Measurements from ENCODE around the gene RCAN2. TPM values are rescaled to one million over a fixed set of nuclear protein-coding genes. Genes with fewer than 3 reads are reported as not detected.

RCAN2 gene
- total RNA-seq, 5 donors from 2014 or later (not counting 1 experiment from before 2014, with no cell fraction given), result 0.15 to 2.5 (median 1.4) TPM

GRCh38 chr6:46356543-46356942 lies 134.7 kb downstream of the RCAN2 start:
- 80% methylated on average over 3 of the region's 5 CpGs for WGBS (ENCODE audit: insufficient coverage)

GRCh38 chr6:46353528-46353927 lies 137.7 kb downstream of the RCAN2 start:
- Histone ChIP-seq H3K36me3 (ENCODE audit: control insufficient read depth in 2 of 2, extremely low read depth in 1 of 2, insufficient read depth in 1 of 2, low read length in 1 of 2) (no peaks in the 10 kb centered on the region), H3K4me1 (ENCODE audit: control insufficient read depth in 1 of 2, extremely low read depth in 1 of 2, insufficient read depth in 2 of 2, low read length in 2 of 2) (no peaks in the 10 kb centered on the region), H3K9me3 (no peaks in the 10 kb centered on the region), H3K4me3 (ENCODE audit: control insufficient read depth in 1 of 2, extremely low read depth in 1 of 2, low read length in 1 of 2) (no peak overlapping the region), H3K27me3 (replicated peaks in 1 of 2; ENCODE audit: control insufficient read depth in 2 of 2, extremely low read depth in 1 of 2, insufficient read depth in 2 of 2, low read length in 1 of 2) (no peaks in the 10 kb centered on the region), H3K27ac (ENCODE audit: low read length) (no peak overlapping the region)
- Mint-ChIP-seq H3K27me3 (peaks cover 7 to 19% of the 10 kb centered on the region in 2 donors), H3K27ac (no peak overlapping the region), H3K36me3 (no peaks in the 10 kb centered on the region), H3K9me3 (no peaks in the 10 kb centered on the region), H3K4me3 (no peak overlapping the region), H3K4me1 (peaks cover 0 to 5% (median 2%) of the 10 kb centered on the region in 3 donors)
- ChIA-PET POLR2A (no interaction called here), CTCF (no interaction called here)
- no CpG with 5 or more reads among the region's 3 CpGs for WGBS (ENCODE audit: insufficient coverage)
- ATAC-seq (replicated peaks in 1 of 4) (no peak), DNase-seq (no peak)

More at GRCh38 chr6:46356543-46356942, 134.7 kb downstream of the RCAN2 start:
- Mint-ChIP-seq H3K4me1 (peaks cover 0 to 5% (median 2%) of the 10 kb centered on the region in 3 donors), H3K4me3 (no peak overlapping the region), H3K27ac (no peak overlapping the region), H3K36me3 (no peaks in the 10 kb centered on the region), H3K9me3 (no peaks in the 10 kb centered on the region), H3K27me3 (peaks cover 3 to 13% of the 10 kb centered on the region in 2 donors)
- Histone ChIP-seq H3K4me1 (ENCODE audit: control insufficient read depth in 1 of 2, extremely low read depth in 1 of 2, insufficient read depth in 2 of 2, low read length in 2 of 2) (no peaks in the 10 kb centered on the region), H3K9me3 (no peaks in the 10 kb centered on the region), H3K27me3 (replicated peaks in 1 of 2; ENCODE audit: control insufficient read depth in 2 of 2, extremely low read depth in 1 of 2, insufficient read depth in 2 of 2, low read length in 1 of 2) (no peaks in the 10 kb centered on the region), H3K36me3 (ENCODE audit: control insufficient read depth in 2 of 2, extremely low read depth in 1 of 2, insufficient read depth in 1 of 2, low read length in 1 of 2) (no peaks in the 10 kb centered on the region), H3K27ac (ENCODE audit: low read length) (no peak overlapping the region), H3K4me3 (ENCODE audit: control insufficient read depth in 1 of 2, extremely low read depth in 1 of 2, low read length in 1 of 2) (no peak overlapping the region)
- ATAC-seq (replicated peaks in 1 of 4) (no peak), DNase-seq (no peak)
- ChIA-PET CTCF (no interaction called here), POLR2A (no interaction called here)

- no peaks in the 10 kb centered on the region for H3K36me3 ChIP-seq (ENCODE audit: control insufficient read depth in 2 of 2, extremely low read depth in 1 of 2, insufficient read depth in 1 of 2, low read length in 1 of 2)
- Mint-ChIP-seq H3K4me1 (peaks cover 0 to 5% (median 2%) of the 10 kb centered on the region in 3 donors), H3K36me3 (no peaks in the 10 kb centered on the region), H3K27me3 (peaks cover 11 to 27% of the 10 kb centered on the region in 2 donors), H3K9me3 (no peaks in the 10 kb centered on the region), H3K4me3 (no peak overlapping the region), H3K27ac (no peak overlapping the region)
- H3K27ac ChIP-seq (ENCODE audit: low read length), result no peak overlapping the region
- no peaks in the 10 kb centered on the region for H3K27me3 ChIP-seq (replicated peaks in 1 of 2; ENCODE audit: control insufficient read depth in 2 of 2, extremely low read depth in 1 of 2, insufficient read depth in 2 of 2, low read length in 1 of 2)
- ATAC-seq (replicated peaks in 1 of 4), result no peak
- H3K9me3 ChIP-seq, result no peaks in the 10 kb centered on the region
- no peak overlapping the region for H3K4me3 ChIP-seq (ENCODE audit: control insufficient read depth in 1 of 2, extremely low read depth in 1 of 2, low read length in 1 of 2)
- DNase-seq, result no peak
- ChIA-PET POLR2A (no interaction called here), CTCF (interaction anchor here in 1 of 2 donors (0.7 kb wide), 1 partner anchor 214 kb away, joined by 3 read pairs; no protein-coding TSS in a partner anchor)
- 94% methylated on average over 2 of the region's 2 CpGs for WGBS (ENCODE audit: insufficient coverage)
- H3K4me1 ChIP-seq (ENCODE audit: control insufficient read depth in 1 of 2, extremely low read depth in 1 of 2, insufficient read depth in 2 of 2, low read length in 2 of 2), result no peaks in the 10 kb centered on the region
These were observed 138.5 kb downstream of the RCAN2 start for GRCh38 chr6:46352541-46353268.

- ATAC-seq (replicated peaks in 1 of 4) (no peak), DNase-seq (no peak)
- Histone ChIP-seq H3K27me3 (replicated peaks in 1 of 2; ENCODE audit: control insufficient read depth in 2 of 2, extremely low read depth in 1 of 2, insufficient read depth in 2 of 2, low read length in 1 of 2) (no peaks in the 10 kb centered on the region), H3K4me3 (ENCODE audit: control insufficient read depth in 1 of 2, extremely low read depth in 1 of 2, low read length in 1 of 2) (no peak overlapping the region), H3K36me3 (ENCODE audit: control insufficient read depth in 2 of 2, extremely low read depth in 1 of 2, insufficient read depth in 1 of 2, low read length in 1 of 2) (no peaks in the 10 kb centered on the region), H3K9me3 (no peaks in the 10 kb centered on the region), H3K4me1 (ENCODE audit: control insufficient read depth in 1 of 2, extremely low read depth in 1 of 2, insufficient read depth in 2 of 2, low read length in 2 of 2) (no peaks in the 10 kb centered on the region), H3K27ac (ENCODE audit: low read length) (no peak overlapping the region)
- Mint-ChIP-seq H3K27me3 (peaks cover 11 to 27% of the 10 kb centered on the region in 2 donors), H3K4me3 (no peak overlapping the region), H3K9me3 (no peaks in the 10 kb centered on the region), H3K4me1 (no peaks in the 10 kb centered on the region), H3K27ac (no peak overlapping the region), H3K36me3 (no peaks in the 10 kb centered on the region)
- no CpG with 5 or more reads among the region's 1 CpG for WGBS (ENCODE audit: insufficient coverage)
- CTCF ChIA-PET, result no interaction called here
- POLR2A ChIA-PET, result no interaction called here
These were observed 140.5 kb downstream of the RCAN2 start for GRCh38 chr6:46350714-46351113.

- no peaks in the 10 kb centered on the region for H3K27me3 ChIP-seq (replicated peaks in 1 of 2; ENCODE audit: control insufficient read depth in 2 of 2, extremely low read depth in 1 of 2, insufficient read depth in 2 of 2, low read length in 1 of 2)
- ATAC-seq (replicated peaks in 1 of 4), result no peak
- ChIA-PET POLR2A (no interaction called here), CTCF (no interaction called here)
- Mint-ChIP-seq H3K27ac (no peak overlapping the region), H3K36me3 (no peaks in the 10 kb centered on the region), H3K9me3 (no peaks in the 10 kb centered on the region), H3K27me3 (peaks cover 19 to 32% of the 10 kb centered on the region in 2 donors), H3K4me1 (no peaks in the 10 kb centered on the region), H3K4me3 (no peak overlapping the region)
- H3K4me1 ChIP-seq (ENCODE audit: control insufficient read depth in 1 of 2, extremely low read depth in 1 of 2, insufficient read depth in 2 of 2, low read length in 2 of 2), result no peaks in the 10 kb centered on the region
- H3K27ac ChIP-seq (ENCODE audit: low read length), result no peak overlapping the region
- no peaks in the 10 kb centered on the region for H3K36me3 ChIP-seq (ENCODE audit: control insufficient read depth in 2 of 2, extremely low read depth in 1 of 2, insufficient read depth in 1 of 2, low read length in 1 of 2)
- no peak overlapping the region for H3K4me3 ChIP-seq (ENCODE audit: control insufficient read depth in 1 of 2, extremely low read depth in 1 of 2, low read length in 1 of 2)
- WGBS (ENCODE audit: insufficient coverage), result no CpG with 5 or more reads among the region's 3 CpGs
- no peak for DNase-seq
- H3K9me3 ChIP-seq, result no peaks in the 10 kb centered on the region
These were observed 143.6 kb downstream of the RCAN2 start for GRCh38 chr6:46347669-46348068.

GRCh38 chr6:46340246-46340645 lies 151.0 kb downstream of the RCAN2 start:
- Histone ChIP-seq H3K4me3 (ENCODE audit: control insufficient read depth in 1 of 2, extremely low read depth in 1 of 2, low read length in 1 of 2) (no peak overlapping the region), H3K27me3 (replicated peaks in 1 of 2; ENCODE audit: control insufficient read depth in 2 of 2, extremely low read depth in 1 of 2, insufficient read depth in 2 of 2, low read length in 1 of 2) (no peaks in the 10 kb centered on the region), H3K9me3 (no peaks in the 10 kb centered on the region), H3K4me1 (ENCODE audit: control insufficient read depth in 1 of 2, extremely low read depth in 1 of 2, insufficient read depth in 2 of 2, low read length in 2 of 2) (no peaks in the 10 kb centered on the region), H3K27ac (ENCODE audit: low read length) (no peak overlapping the region), H3K36me3 (ENCODE audit: control insufficient read depth in 2 of 2, extremely low read depth in 1 of 2, insufficient read depth in 1 of 2, low read length in 1 of 2) (no peaks in the 10 kb centered on the region)
- CTCF ChIA-PET, result no interaction called here
- Mint-ChIP-seq H3K9me3 (no peaks in the 10 kb centered on the region), H3K4me1 (no peaks in the 10 kb centered on the region), H3K4me3 (no peak overlapping the region), H3K27me3 (peaks cover 12 to 29% of the 10 kb centered on the region in 2 donors), H3K27ac (no peak overlapping the region), H3K36me3 (no peaks in the 10 kb centered on the region)
- ATAC-seq (replicated peaks in 1 of 4) (no peak), DNase-seq (no peak)
- POLR2A ChIA-PET, result interaction anchor here in 1 of 2 donors (0.6 kb wide), 1 partner anchor 11 kb away, joined by 3 read pairs; no protein-coding TSS in a partner anchor
- WGBS (ENCODE audit: insufficient coverage), result no CpG with 5 or more reads among the region's 2 CpGs

All from T-cell (primary cell).